A549 (cell line): ENCODE results near the gene FAM234B. TPM values are rescaled to one million over a fixed set of nuclear protein-coding genes. Genes with fewer than 3 reads are reported as not detected.

Source experiments
- ATAC-seq, 2 experiments: fragments of 200-7000 bp in 1 of 2; fragments of >200 bp in 1 of 2; cut with Nextera tagmentation in 1 of 2; cut with Tn5 transposase in 1 of 2; 3 replicates each; pipeline versions ENCODE4 v1.8.0 to v1.9.1; 2018 to 2020; ENCODE audit warnings: mild to moderate bottlenecking in 1 of 2, moderate library complexity in 1 of 2
- CTCF ChIA-PET: fragments of 300-600 bp; sonication (Branson Sonifier 250); formaldehyde crosslinking; extraction: SDS; loops from one replicate; lab custom pipeline; 2021; ENCODE audit warnings: antibody characterized with exemption, inconsistent platforms; lab: Yijun Ruan, JAX
- POLR2A ChIA-PET: fragments of 350-600 bp; formaldehyde crosslinking; extraction: SDS; loops from one replicate; lab custom pipeline; 2021; ENCODE audit warnings: antibody characterized with exemption, inconsistent platforms; lab: Yijun Ruan, JAX
- DNase-seq, 2 experiments: peaks; one replicate each; pipeline versions ENCODE4 v3.0.0 to v3.0.0-alpha.2; 2011 to 2016; ENCODE audit warnings: low read depth in 1 of 2, low spot score in 1 of 2
- FAIRE-seq: peaks from 2 replicates; lab custom pipeline; 2011; peaks lifted over from hg19 to GRCh38; lab: Jason Lieb, UNC
- H3K27ac ChIP-seq, 2 experiments: fragments of >200 bp; sonication (Bioruptor Twin); formaldehyde crosslinking; 3 replicates each; pipeline ENCODE4 v1.5.1; 2016 to 2017
- H3K4me1 ChIP-seq: fragments of >200 bp; sonication (Bioruptor Twin); formaldehyde crosslinking; 3 replicates; pipeline ENCODE4 v1.6.1; 2016
- H3K4me2 ChIP-seq: fragments of >200 bp; sonication (Bioruptor Twin); formaldehyde crosslinking; 3 replicates; pipeline ENCODE4 v1.6.1; 2016
- H3K4me3 ChIP-seq: fragments of >200 bp; sonication (Bioruptor Twin); formaldehyde crosslinking; 3 replicates; pipeline ENCODE4 v1.5.1; 2016
- H3K9me3 ChIP-seq: fragments of >200 bp; sonication (Bioruptor Twin); formaldehyde crosslinking; 3 replicates; pipeline ENCODE4 v1.6.1; 2016
- CBX8 ChIP-seq: fragments of 200-600 bp; sonication (generic); IDR thresholded peaks from 2 replicates; pipeline ENCODE4 v1.6.1; 2016
- CTCF ChIP-seq: fragments of >200 bp; sonication (Bioruptor Twin); formaldehyde crosslinking; IDR thresholded peaks from 3 replicates; pipeline ENCODE4 v1.5.1; 2016
- E2F6 ChIP-seq: IDR thresholded peaks from 2 replicates; pipeline ENCODE4 v1.6.1; 2012; ENCODE audit warnings: low read depth, borderline replicate concordance
- EP300 ChIP-seq, 2 experiments: fragments of >200 bp; sonication (Bioruptor Twin); formaldehyde crosslinking; IDR thresholded peaks; 2 replicates in 1 of 2; 3 replicates in 1 of 2; pipeline ENCODE4 v1.6.1; 2016 to 2017
- HOXA7 ChIP-seq: fragments of 250-450 bp; sonication (Bioruptor Pico); IDR thresholded peaks from 2 replicates; pipeline ENCODE4 v1.5.0; 2020; ENCODE audit warnings: mild to moderate bottlenecking, moderate library complexity
- HOXB5 ChIP-seq: fragments of 250-450 bp; sonication (Bioruptor Pico); IDR thresholded peaks from 2 replicates; pipeline ENCODE4 v1.5.0; 2020; ENCODE audit warnings: mild to moderate bottlenecking, moderate library complexity
- JUN ChIP-seq, 2 experiments: fragments of >200 bp; sonication (Bioruptor Twin); formaldehyde crosslinking; IDR thresholded peaks; 2 replicates in 1 of 2; 3 replicates in 1 of 2; pipeline ENCODE4 v1.6.1; 2016 to 2017
- NR3C1 ChIP-seq: fragments of >200 bp; sonication (Bioruptor Twin); formaldehyde crosslinking; IDR thresholded peaks from 3 replicates; pipeline ENCODE4 v1.6.1; 2017
- PHF8 ChIP-seq: fragments of 200-600 bp; sonication (generic); IDR thresholded peaks from 2 replicates; pipeline ENCODE4 v1.6.1; 2016; ENCODE audit warnings: low read depth, mild to moderate bottlenecking, antibody characterized with exemption, moderate library complexity, borderline replicate concordance
- POLR2A ChIP-seq: IDR thresholded peaks from 2 replicates; pipeline ENCODE4 v1.6.1; 2012; ENCODE audit warnings: mild to moderate bottlenecking, low read length
- RAD21 ChIP-seq, 2 experiments: fragments of >200 bp in 1 of 2; sonication (Bioruptor Twin) in 1 of 2; formaldehyde crosslinking in 1 of 2; IDR thresholded peaks in 1 of 2; conservative IDR thresholded peaks in 1 of 2; 2 replicates in 1 of 2; 3 replicates in 1 of 2; pipeline ENCODE4 v1.6.1; 2012 to 2018; ENCODE audit warnings: inconsistent platforms in 1 of 2
- SMC3 ChIP-seq: fragments of >200 bp; sonication (Bioruptor Twin); formaldehyde crosslinking; IDR thresholded peaks from 3 replicates; pipeline ENCODE4 v1.6.1; 2018; ENCODE audit warnings: inconsistent platforms
- TFCP2L1 ChIP-seq: fragments of 250-450 bp; sonication (Bioruptor Pico); IDR thresholded peaks from 2 replicates; pipeline ENCODE4 v1.5.0; 2021; ENCODE audit warnings: mild to moderate bottlenecking
- TP53 ChIP-seq: fragments of 250-450 bp; sonication (Bioruptor Pico); IDR thresholded peaks from 2 replicates; pipeline ENCODE4 v1.5.0; 2021; ENCODE audit warnings: mild to moderate bottlenecking, moderate library complexity
- ZFP36 ChIP-seq: fragments of 450-650 bp; IDR thresholded peaks from 2 replicates; pipeline ENCODE4 v1.6.1; 2014; ENCODE audit warnings: borderline replicate concordance; ENCODE audit not compliant: partially characterized antibody
- WGBS: methylation state at CpG from one replicate; pipeline ENCODE4 v1.1.6; 2017; ENCODE audit errors: missing lambda C conversion rate; 5-methylcytosine and 5-hydroxymethylcytosine counted together
- polyA plus RNA-seq, 4 experiments: library from polyadenylated mRNA; depleted of rRNA in 3 of 4; stranded (reverse); fragments of >200 nt; fragmentation: RNase III in 1 of 4; extraction: RNeasy Plus Mini Kit Qiagen cat#74134 plus additional on column Dnase treatment in 1 of 4; gene quantifications; 2 replicates in 3 of 4; 3 replicates in 1 of 4; pipeline ENCODE4 v1.2.3, GENCODE V29; 2011 to 2017
- TF ChIP-seq, protein P1 (sequence below): IDR thresholded peaks from 2 replicates; pipeline ENCODE4 v1.6.1; 2012
- TF ChIP-seq, protein P2 (sequence below): fragments of 450-650 bp; IDR thresholded peaks from 2 replicates; pipeline ENCODE4 v1.6.1; 2014; ENCODE audit warnings: antibody characterized with exemption

FAM234B gene
- polyA plus RNA-seq, 2 of the 4 experiments (the other 2 are of a cell fraction), result 2.6 to 7.5 TPM

- peaks cover 15% of the 10 kb centered on the region for H3K4me1 ChIP-seq
- POLR2A ChIA-PET, result interaction anchor here (1.1 kb wide), 1 partner anchor 211 kb away, joined by 4 read pairs; no protein-coding TSS in a partner anchor
- DNase-seq, result peak; percentile 45 to 58
Observed at GRCh38 chr12:13000616-13000924, 43.6 kb upstream of the FAM234B start.

DNA sequence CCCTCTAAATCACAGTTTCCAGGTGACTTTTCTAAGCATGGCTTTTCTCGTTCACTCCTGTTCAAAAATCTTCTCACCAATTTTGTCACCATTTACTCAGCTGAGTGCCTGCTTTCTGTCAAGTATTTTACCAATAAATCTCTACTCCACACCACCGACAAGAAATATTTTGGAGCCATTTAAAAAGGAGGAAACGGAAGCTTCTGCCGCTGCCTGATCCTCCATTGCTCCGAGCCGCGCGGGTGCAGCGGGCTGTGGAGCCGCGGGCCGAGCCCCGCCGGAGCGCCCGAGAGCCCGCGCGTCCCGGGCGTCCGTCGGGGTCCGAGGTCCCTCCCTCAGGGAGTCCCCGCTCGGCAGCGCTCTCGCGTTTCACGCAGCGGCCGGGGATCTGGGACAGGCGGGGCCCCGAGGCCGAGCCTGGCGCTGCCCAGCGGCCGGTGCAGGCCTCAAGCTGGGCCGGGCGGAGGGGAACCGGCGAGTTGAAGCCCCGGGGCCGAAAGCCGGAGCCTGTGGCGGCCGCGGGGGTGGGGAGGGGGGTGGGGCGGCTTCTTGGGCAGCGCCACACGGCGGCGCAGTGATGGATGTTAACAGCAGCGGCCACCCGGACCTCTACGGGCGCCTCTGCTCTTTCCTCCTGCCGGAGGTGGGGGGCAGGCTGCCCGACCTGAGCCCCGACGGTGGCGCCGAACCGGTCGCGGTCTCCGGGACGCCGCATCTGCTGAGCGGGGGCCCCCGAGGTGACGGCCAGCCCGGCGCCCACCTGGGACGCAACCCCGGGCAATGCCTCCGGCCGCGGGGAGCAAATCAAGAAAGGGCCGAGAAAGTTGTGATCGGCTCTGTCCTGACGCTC lies 43.0 kb upstream of the FAM234B start:
- peak; percentile 57 for TF ChIP-seq CTCF
- TF ChIP-seq JUN (IDR thresholded peaks at IDR 0.05), result peak; percentile 24 to 41; a peak in 2 of 5 replicates
- TF ChIP-seq POLR2A, result peak; percentile 12; the same call in 1 of the 2 replicates
- TF ChIP-seq SMC3, result peak; percentile 72
- no peak for TF ChIP-seq HOXA7 (CRISPR knock-in tag)
- TF ChIP-seq NR3C1, result no peak
- peak; percentile 28; the same call in 1 of the 2 replicates for TF ChIP-seq HOXB5 (CRISPR knock-in tag)
- TF ChIP-seq, protein P1, sequence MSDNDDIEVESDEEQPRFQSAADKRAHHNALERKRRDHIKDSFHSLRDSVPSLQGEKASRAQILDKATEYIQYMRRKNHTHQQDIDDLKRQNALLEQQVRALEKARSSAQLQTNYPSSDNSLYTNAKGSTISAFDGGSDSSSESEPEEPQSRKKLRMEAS, result peak; percentile 40; the same call in 1 of the 2 replicates
- TF ChIP-seq RAD21 (conservative IDR thresholded peaks at IDR 0.05 in 1 of 2, IDR thresholded peaks at IDR 0.05 in 1 of 2), result peak; percentile 20 to 54; a peak in 4 of 5 replicates
- peak; percentile 37; the same call in 1 of the 2 replicates for TF ChIP-seq PHF8
- TF ChIP-seq, all 56 proteins: peak for 8
- Histone ChIP-seq H3K4me2 (peak overlapping the region; percentile 82), H3K4me1 (peaks cover 15% of the 10 kb centered on the region), H3K9me3 (no peaks in the 10 kb centered on the region), H3K27ac (peak overlapping the region; percentile 80 to 96), H3K4me3 (peak overlapping the region; percentile 88)
- WGBS, result 26% methylated on average over 20 of the region's 82 CpGs
- ChIA-PET POLR2A (interaction anchor here (0.6 to 1.1 kb wide), 2 partner anchors 211 to 234 kb away, joined by 4 to 7 read pairs; no protein-coding TSS in a partner anchor), CTCF (interaction anchor here (0.6 to 2.1 kb wide), 7 partner anchors 14 to 215 kb away, joined by 3 to 9 read pairs (median 3); no protein-coding TSS in a partner anchor)
- ATAC-seq, result peak; percentile 60 to 63
- FAIRE-seq, result no peak
- DNase-seq, result peak; percentile 68 to 86

More at GRCh38 chr12:13000616-13000924, 43.6 kb upstream of the FAM234B start:
- TF ChIP-seq, protein P2, sequence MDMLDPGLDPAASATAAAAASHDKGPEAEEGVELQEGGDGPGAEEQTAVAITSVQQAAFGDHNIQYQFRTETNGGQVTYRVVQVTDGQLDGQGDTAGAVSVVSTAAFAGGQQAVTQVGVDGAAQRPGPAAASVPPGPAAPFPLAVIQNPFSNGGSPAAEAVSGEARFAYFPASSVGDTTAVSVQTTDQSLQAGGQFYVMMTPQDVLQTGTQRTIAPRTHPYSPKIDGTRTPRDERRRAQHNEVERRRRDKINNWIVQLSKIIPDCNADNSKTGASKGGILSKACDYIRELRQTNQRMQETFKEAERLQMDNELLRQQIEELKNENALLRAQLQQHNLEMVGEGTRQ, result peak; percentile 20; the same call in 1 of the 2 replicates
- TF ChIP-seq TFCP2L1 (CRISPR knock-in tag), result peak; percentile 42; the same call in 1 of the 2 replicates
- no peak for TF ChIP-seq NR3C1
- TF ChIP-seq EP300 (IDR thresholded peaks at IDR 0.05), result no peak
- no peak for TF ChIP-seq CBX8
- TF ChIP-seq TP53, result no peak
- H3K9me3 ChIP-seq, result no peaks in the 10 kb centered on the region
- WGBS, result 1% methylated on average over 14 of the region's 16 CpGs
- ATAC-seq (peak; percentile 69 to 78), FAIRE-seq (no peak)
- peak overlapping the region; percentile 82 for H3K4me2 ChIP-seq
- peak overlapping the region; percentile 88 for H3K4me3 ChIP-seq
- H3K27ac ChIP-seq, result peak overlapping the region; percentile 80 to 96
- CTCF ChIA-PET, result interaction anchor here (0.8 to 2.1 kb wide), 6 partner anchors 14 to 216 kb away, joined by 3 to 9 read pairs (median 3); no protein-coding TSS in a partner anchor

DNA sequence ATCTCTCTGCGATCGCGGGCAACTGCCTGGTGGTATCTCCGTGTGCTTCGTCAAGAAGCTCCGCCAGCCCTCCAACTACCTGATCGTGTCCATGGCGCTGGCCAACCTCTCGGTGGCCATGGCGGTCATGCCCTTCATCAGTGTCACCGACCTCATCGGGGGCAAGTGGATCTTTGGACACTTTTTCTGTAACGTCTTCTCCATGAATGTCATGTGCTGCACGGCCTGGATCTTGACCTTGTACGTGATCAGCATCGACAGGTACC lies 42.5 kb upstream of the FAM234B start:
- ATAC-seq (no peak), FAIRE-seq (no peak), DNase-seq (no peak)
- Histone ChIP-seq H3K4me1 (peaks cover 15% of the 10 kb centered on the region), H3K4me2 (peak overlapping the region; percentile 82), H3K9me3 (no peaks in the 10 kb centered on the region), H3K4me3 (peak overlapping the region; percentile 88), H3K27ac (peak overlapping the region; percentile 80 to 96)
- ChIA-PET POLR2A (interaction anchor here (1.1 kb wide), 1 partner anchor 210 kb away, joined by 4 read pairs; no protein-coding TSS in a partner anchor), CTCF (interaction anchor here (0.6 to 2.1 kb wide), 4 partner anchors 19 to 214 kb away, joined by 3 to 9 read pairs (median 4); no protein-coding TSS in a partner anchor)
- WGBS, result 93% methylated on average over 16 of the region's 16 CpGs
- no peak for TF ChIP-seq JUN (IDR thresholded peaks at IDR 0.05)
- no peak for TF ChIP-seq ZFP36
- TF ChIP-seq E2F6, result no peak
- no peak for TF ChIP-seq TP53
